Uterus (tissue), 4 donors: ENCODE measurements around the gene SART3. TPM values are rescaled to one million over a fixed set of nuclear protein-coding genes. Genes with fewer than 3 reads are reported as not detected.

Experiments used
- DNase-seq, 2 donors: peaks; one replicate each; pipeline ENCODE4 v3.0.0-alpha.2; 2019 to 2020
- H3K27ac ChIP-seq, 2 donors: fragments of 200-600 bp; sonication (generic); 1 replicate in 1 of 2; 2 replicates in 1 of 2; pipeline ENCODE4 v1.5.1; 2016 to 2018
- H3K27me3 ChIP-seq, 2 donors: fragments of 200-600 bp; sonication (generic); one replicate each; pipeline ENCODE4 v1.5.1; 2018 to 2019; ENCODE audit warnings: control low read depth in 1 of 2
- H3K36me3 ChIP-seq, 2 donors: fragments of 200-600 bp; sonication (generic); one replicate each; pipeline ENCODE4 v1.5.1; 2019; ENCODE audit warnings: control low read depth in 1 of 2
- H3K4me1 ChIP-seq, 2 donors: fragments of 200-600 bp; sonication (generic); one replicate each; pipeline ENCODE4 v1.5.1; 2018 to 2019; ENCODE audit warnings: control low read depth in 1 of 2
- H3K4me3 ChIP-seq, 2 donors: fragments of 200-600 bp; sonication (generic); 1 replicate in 1 of 2; 2 replicates in 1 of 2; pipeline ENCODE4 v1.5.1; 2018 to 2019; ENCODE audit warnings: mild to moderate bottlenecking in 1 of 2
- H3K9me3 ChIP-seq, 2 donors: fragments of 200-600 bp; sonication (generic); one replicate each; pipeline ENCODE4 v1.5.1; 2019; ENCODE audit warnings: control low read depth in 1 of 2
- POLR2A ChIP-seq, 2 donors: fragments of 450-650 bp; IDR thresholded peaks; one replicate each; pipeline ENCODE4 v1.6.1; 2016; ENCODE audit warnings: antibody characterized with exemption in 2 of 2, mild to moderate bottlenecking in 1 of 2, moderate library complexity in 1 of 2
- intact Hi-C: fragments of 100-400 bp; cut with DNase I; formaldehyde crosslinking; loops from one replicate; pipeline ENCODE4 v1.15.1; 2023; ENCODE audit warnings: low total_unique reads
- total RNA-seq, 4 donors: library from RNA; depleted of rRNA in 3 of 4; stranded (reverse); fragments of >200 nt in 3 of 4; gene quantifications; one replicate each; pipeline versions ENCODE4 v1.1.0 to v1.2.4, GENCODE V29; 2014 to 2023
- TF ChIP-seq, protein P1 (sequence below), 4 experiments: fragments of 200-600 bp in 2 of 4; fragments of 450-650 bp in 2 of 4; sonication (generic) in 2 of 4; IDR thresholded peaks; one replicate each; pipeline ENCODE4 v1.5.1; 2016 to 2019; ENCODE audit warnings: antibody characterized with exemption in 4 of 4, mild to moderate bottlenecking in 2 of 4, moderate library complexity in 1 of 4
- donor health status: DM: yes; HTN: yes; CAD: no.

Gene SART3
- total RNA-seq, 4 donors from 2014 or later, result 16.2 to 86.1 (median 55.7) TPM

DNA sequence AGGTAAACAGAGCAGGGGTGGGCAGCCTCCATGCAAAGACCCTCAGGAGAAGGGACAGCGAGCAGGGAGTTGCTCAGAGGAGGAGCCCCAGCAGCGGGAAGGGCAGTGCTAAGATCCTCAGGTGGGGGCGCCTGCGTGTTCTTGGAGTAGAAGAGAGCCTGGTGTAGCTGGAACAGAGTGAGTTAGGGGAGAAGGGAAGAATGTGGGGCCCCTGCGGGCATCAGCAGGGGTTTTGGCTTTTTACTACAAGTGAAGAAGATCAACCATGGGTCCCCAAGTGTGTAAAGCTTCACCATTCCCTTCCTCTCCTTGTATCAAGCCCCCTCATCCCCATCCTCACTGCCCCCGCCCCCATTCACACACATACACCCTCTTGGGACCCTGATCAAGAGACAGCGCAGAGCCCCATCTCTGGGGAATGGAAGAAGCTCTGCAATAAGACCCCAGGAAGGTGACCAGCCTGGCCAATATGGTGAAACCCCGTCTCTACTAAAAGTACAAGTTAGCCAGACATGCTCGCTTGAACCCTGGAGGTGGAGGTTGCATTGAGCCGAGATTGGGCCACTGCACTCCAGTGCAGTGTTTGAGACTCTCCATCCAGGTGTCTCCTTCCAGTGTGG lies 47.1 kb upstream of the SART3 start:
- Histone ChIP-seq H3K4me1 (peaks cover 0 to 4% of the 10 kb centered on the region in 2 donors), H3K9me3 (no peaks in the 10 kb centered on the region), H3K36me3 (no peaks in the 10 kb centered on the region), H3K27ac (no peak overlapping the region), H3K27me3 (no peaks in the 10 kb centered on the region), H3K4me3 (no peak overlapping the region)
- no peak for TF ChIP-seq POLR2A (IDR thresholded peaks at IDR 0.05)
- TF ChIP-seq, protein P1, sequence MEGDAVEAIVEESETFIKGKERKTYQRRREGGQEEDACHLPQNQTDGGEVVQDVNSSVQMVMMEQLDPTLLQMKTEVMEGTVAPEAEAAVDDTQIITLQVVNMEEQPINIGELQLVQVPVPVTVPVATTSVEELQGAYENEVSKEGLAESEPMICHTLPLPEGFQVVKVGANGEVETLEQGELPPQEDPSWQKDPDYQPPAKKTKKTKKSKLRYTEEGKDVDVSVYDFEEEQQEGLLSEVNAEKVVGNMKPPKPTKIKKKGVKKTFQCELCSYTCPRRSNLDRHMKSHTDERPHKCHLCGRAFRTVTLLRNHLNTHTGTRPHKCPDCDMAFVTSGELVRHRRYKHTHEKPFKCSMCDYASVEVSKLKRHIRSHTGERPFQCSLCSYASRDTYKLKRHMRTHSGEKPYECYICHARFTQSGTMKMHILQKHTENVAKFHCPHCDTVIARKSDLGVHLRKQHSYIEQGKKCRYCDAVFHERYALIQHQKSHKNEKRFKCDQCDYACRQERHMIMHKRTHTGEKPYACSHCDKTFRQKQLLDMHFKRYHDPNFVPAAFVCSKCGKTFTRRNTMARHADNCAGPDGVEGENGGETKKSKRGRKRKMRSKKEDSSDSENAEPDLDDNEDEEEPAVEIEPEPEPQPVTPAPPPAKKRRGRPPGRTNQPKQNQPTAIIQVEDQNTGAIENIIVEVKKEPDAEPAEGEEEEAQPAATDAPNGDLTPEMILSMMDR (IDR thresholded peaks at IDR 0.05), result no peak
- no peak for DNase-seq
- intact Hi-C loops, result no loop called here

DNA sequence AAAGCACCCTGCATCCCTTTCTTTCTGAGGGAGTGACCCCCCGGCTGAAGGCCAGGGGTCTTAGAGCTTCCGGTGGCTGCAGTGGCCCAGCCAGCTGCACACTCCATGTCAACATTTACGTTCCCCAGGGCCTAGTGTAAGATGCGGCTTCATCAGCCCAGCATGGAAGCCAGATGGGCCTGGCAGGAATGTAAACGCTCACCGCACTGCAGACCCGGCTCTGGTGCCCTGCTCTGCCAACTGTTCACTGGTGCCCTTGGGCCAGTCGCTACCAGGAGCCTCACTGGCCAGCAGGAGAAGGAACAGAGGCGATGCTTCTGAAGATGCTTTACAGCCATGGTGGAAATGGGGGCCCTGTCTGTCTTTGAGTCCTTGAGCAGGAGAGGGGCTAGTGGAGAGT lies 45.5 kb upstream of the SART3 start:
- Histone ChIP-seq H3K36me3 (no peaks in the 10 kb centered on the region), H3K9me3 (no peaks in the 10 kb centered on the region), H3K27me3 (no peaks in the 10 kb centered on the region), H3K4me3 (no peak overlapping the region), H3K4me1 (peaks cover 0 to 4% of the 10 kb centered on the region in 2 donors), H3K27ac (no peak overlapping the region)
- intact Hi-C loops, result no loop called here
- TF ChIP-seq, protein P1 (IDR thresholded peaks at IDR 0.05), result no peak
- TF ChIP-seq POLR2A (IDR thresholded peaks at IDR 0.05), result no peak
- DNase-seq, result no peak

DNA sequence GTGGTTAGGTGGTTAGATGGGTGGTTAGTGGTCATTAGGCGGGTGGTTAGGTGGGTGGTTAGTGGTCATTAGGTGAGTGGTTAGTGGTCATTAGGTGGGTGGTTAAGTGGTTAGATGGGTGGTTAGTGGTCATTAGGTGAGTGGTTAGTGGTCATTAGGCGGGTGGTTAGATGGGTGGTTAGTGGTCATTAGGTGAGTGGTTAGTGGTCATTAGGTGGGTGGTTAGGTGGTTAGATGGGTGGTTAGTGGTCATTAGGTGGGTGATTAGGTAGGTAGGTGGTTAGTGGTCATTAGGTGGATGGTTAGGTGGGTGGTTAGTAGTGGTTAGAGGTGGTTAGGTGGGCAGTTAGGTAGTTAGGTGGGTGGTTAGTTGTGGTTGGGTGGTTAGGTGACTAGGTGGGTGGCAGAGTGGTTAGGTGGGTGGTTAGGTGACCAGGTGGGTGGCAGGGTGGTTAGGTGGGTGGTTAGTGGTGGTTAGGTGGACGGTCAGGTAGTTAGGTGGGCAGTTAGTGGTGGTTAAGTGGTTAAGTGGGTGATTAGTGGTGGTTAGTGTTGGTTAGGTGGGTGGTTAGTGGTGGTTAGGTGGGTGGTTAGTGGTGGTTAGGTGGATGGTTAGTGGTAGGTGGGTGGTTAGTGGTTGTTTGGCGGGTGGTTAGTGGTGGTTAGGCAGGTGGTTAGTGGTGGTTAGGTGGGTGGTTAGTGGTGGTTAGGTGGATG lies 44.9 kb upstream of the SART3 start:
- DNase-seq, result no peak
- TF ChIP-seq, protein P1 (IDR thresholded peaks at IDR 0.05), result no peak
- TF ChIP-seq POLR2A (IDR thresholded peaks at IDR 0.05), result no peak
- no peak overlapping the region for H3K27ac ChIP-seq

DNA sequence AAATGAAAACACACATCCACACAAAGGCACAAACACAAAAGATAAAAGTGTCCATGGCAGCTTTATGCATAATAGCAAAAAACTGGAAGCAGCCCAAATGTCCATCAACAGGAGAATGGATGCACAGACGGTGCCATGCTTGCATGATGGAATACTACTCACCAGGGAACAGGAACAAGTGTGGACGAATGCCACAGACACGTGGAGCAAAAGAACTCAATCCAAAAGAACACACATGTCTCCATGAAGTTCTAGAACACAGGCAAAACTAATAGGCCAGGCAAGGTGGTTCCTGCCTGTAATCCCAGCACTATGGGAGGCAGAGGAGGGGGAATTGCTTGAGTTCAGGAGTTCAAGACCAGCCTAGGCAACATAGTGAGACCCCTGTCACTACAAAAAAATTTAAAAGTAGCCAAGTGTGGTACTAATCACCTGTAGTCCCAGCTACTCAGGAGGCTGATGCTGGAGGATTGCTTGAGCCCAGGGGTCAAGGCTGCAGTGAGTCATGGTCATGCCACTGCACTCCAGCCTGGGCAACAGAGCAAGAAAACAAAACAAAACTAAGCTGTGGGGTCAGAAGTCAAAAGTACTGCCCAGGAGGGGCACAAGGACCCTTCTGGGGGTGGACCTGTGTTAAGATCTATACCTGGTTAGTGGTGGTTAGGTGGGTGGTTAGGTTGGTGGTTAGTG lies 44.2 kb upstream of the SART3 start:
- H3K27ac ChIP-seq, result no peak overlapping the region
- intact Hi-C loops, result no loop called here
- DNase-seq, result no peak
- no peaks in the 10 kb centered on the region for H3K27me3 ChIP-seq
- peaks cover 0 to 4% of the 10 kb centered on the region in 2 donors for H3K4me1 ChIP-seq
- H3K36me3 ChIP-seq, result no peaks in the 10 kb centered on the region
- TF ChIP-seq, protein P1 (IDR thresholded peaks at IDR 0.05), result no peak
- TF ChIP-seq POLR2A (IDR thresholded peaks at IDR 0.05), result no peak
- no peak overlapping the region for H3K4me3 ChIP-seq
- no peaks in the 10 kb centered on the region for H3K9me3 ChIP-seq

More for the DNA sequence above, 44.9 kb upstream of the SART3 start:
- no peak overlapping the region for H3K4me3 ChIP-seq
- H3K9me3 ChIP-seq, result no peaks in the 10 kb centered on the region
- intact Hi-C loops, result no loop called here
- H3K27me3 ChIP-seq, result no peaks in the 10 kb centered on the region
- peaks cover 0 to 4% of the 10 kb centered on the region in 2 donors for H3K4me1 ChIP-seq
- H3K36me3 ChIP-seq, result no peaks in the 10 kb centered on the region
